KMS-11 (cell line): ENCODE measurements around the gene S100A5.

ENCODE experiments used
- H2AFZ ChIP-seq: fragments of 200-600 bp; sonication (generic); 2 replicates; pipeline ENCODE4 v1.6.1; 2016; ENCODE audit warnings: antibody characterized with exemption, mixed run types, low read depth
- H3K27ac ChIP-seq: fragments of 200-600 bp; sonication (generic); 2 replicates; pipeline ENCODE4 v1.6.1; 2016; ENCODE audit warnings: mild to moderate bottlenecking, mixed run types
- H3K27me3 ChIP-seq: fragments of 200-600 bp; sonication (generic); 2 replicates; pipeline ENCODE4 v1.6.1; 2017; ENCODE audit warnings: mild to moderate bottlenecking, low read depth, mixed run types, moderate library complexity; ENCODE audit not compliant: insufficient read depth
- H3K36me3 ChIP-seq: fragments of 200-600 bp; sonication (generic); 2 replicates; pipeline ENCODE4 v1.6.1; 2017; ENCODE audit warnings: mild to moderate bottlenecking, mixed run types; ENCODE audit not compliant: insufficient read depth
- H3K4me1 ChIP-seq: fragments of 200-600 bp; sonication (generic); 2 replicates; pipeline ENCODE4 v1.6.1; 2016; ENCODE audit warnings: mild to moderate bottlenecking, low read depth, mixed run types; ENCODE audit not compliant: poor library complexity, severe bottlenecking
- H3K4me2 ChIP-seq: fragments of 200-600 bp; sonication (generic); 2 replicates; pipeline ENCODE4 v1.7.0; 2016; ENCODE audit warnings: mild to moderate bottlenecking, mixed run types
- H3K4me3 ChIP-seq: fragments of 200-600 bp; sonication (generic); IDR thresholded peaks from 2 replicates; pipeline ENCODE4 v1.6.1; 2017; ENCODE audit warnings: low read depth, low read length, mixed read lengths; ENCODE audit not compliant: insufficient read depth
- H3K79me2 ChIP-seq: fragments of 200-600 bp; sonication (generic); 2 replicates; pipeline ENCODE4 v1.6.1; 2016; ENCODE audit warnings: low read depth, mixed run types; ENCODE audit not compliant: insufficient read depth
- H3K9ac ChIP-seq: fragments of 200-600 bp; sonication (generic); 2 replicates; pipeline ENCODE4 v1.6.1; 2016; ENCODE audit warnings: mild to moderate bottlenecking, mixed run types
- H4K20me1 ChIP-seq: fragments of 200-600 bp; sonication (generic); 2 replicates; pipeline ENCODE4 v1.6.1; 2016; ENCODE audit warnings: mild to moderate bottlenecking, mixed run types; ENCODE audit not compliant: insufficient read depth
- CTCF ChIP-seq: fragments of 200-600 bp; sonication (generic); conservative IDR thresholded peaks from 2 replicates; pipeline ENCODE4 v1.6.1; 2017; ENCODE audit warnings: low read depth, mild to moderate bottlenecking, antibody characterized with exemption, low read length, moderate library complexity, mixed read lengths

The S100A5 gene

DNA sequence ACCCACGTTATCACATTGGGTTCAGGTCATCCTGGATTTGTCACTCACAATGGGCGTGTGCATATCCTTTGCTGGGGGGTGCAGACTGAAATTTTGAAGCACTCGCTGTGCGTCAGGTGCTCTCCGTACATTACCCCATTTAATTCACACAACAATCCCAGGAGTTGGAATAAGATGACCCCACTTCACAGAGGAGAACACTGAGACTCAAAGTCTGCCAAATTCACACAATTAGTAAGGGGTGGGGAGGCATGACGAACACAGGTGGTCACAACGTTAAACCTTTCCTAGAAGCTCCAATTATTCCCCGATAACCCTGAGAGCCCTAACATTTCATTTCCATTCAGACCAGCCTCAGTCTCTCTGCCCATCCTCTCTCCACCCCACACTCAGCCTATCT lies 28.7 kb upstream of the S100A5 start:
- Histone ChIP-seq H3K4me1 (peaks cover 28% of the 10 kb centered on the region), H3K79me2 (no peaks in the 10 kb centered on the region), H3K4me3 (no peak overlapping the region), H4K20me1 (no peaks in the 10 kb centered on the region), H2AFZ (peak overlapping the region; percentile 98; the same call in 1 of the 2 replicates), H3K9ac (no peak overlapping the region), H3K27me3 (no peaks in the 10 kb centered on the region), H3K4me2 (no peak overlapping the region), H3K27ac (no peak overlapping the region), H3K36me3 (no peaks in the 10 kb centered on the region)
- no peak for TF ChIP-seq CTCF

DNA sequence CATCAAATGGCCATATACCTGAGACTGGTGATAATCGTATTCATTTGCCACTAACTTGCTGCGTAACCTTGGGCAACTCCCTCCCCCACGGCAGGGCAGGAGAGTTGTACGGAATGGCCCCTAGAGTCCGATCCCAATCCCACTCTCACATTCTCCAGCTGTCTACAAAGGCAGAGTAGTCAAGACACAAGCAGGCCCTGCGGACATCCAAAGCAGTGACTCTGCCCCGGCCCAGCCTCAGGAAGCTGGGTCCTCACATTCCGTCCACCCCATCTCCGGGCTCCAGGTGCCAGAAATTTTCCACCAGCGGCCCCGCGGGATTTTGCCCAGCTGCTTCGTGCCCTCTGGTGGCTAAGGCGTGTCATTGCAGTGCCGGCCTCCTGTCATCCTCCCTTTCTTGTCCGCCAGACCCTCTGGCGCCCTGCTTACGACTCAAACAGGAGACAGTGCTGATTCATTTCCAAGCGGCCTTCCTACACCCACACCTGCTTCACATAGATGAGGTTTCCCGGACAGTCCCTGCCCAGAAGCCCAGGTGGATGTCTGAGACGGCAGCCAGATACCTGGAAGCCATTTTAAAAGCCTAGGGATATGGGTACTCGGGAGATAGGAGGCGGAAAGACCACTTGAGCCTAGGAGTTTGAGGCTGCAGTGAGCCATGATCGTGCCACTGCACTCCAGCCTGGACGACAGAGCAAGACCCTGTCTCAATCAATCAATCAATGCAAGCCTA lies 27.8 kb upstream of the S100A5 start:
- Histone ChIP-seq H3K36me3 (no peaks in the 10 kb centered on the region), H3K9ac (peak overlapping the region; percentile 26; the same call in 1 of the 2 replicates), H2AFZ (peak overlapping the region; percentile 98), H4K20me1 (no peaks in the 10 kb centered on the region), H3K79me2 (no peaks in the 10 kb centered on the region), H3K4me2 (peak overlapping the region; percentile 59), H3K4me1 (peaks cover 28% of the 10 kb centered on the region), H3K27me3 (no peaks in the 10 kb centered on the region), H3K27ac (no peak overlapping the region), H3K4me3 (peak overlapping the region; percentile 97)
- TF ChIP-seq CTCF, result peak; percentile 100

- TF ChIP-seq CTCF, result no peak
- Histone ChIP-seq H3K4me1 (peaks cover 23% of the 10 kb centered on the region), H3K4me2 (peak overlapping the region; percentile 59), H3K27ac (no peak overlapping the region), H3K36me3 (no peaks in the 10 kb centered on the region), H3K79me2 (no peaks in the 10 kb centered on the region), H4K20me1 (no peaks in the 10 kb centered on the region), H2AFZ (peak overlapping the region; percentile 98), H3K27me3 (no peaks in the 10 kb centered on the region), H3K9ac (no peak overlapping the region), H3K4me3 (no peak overlapping the region)
These were observed 27.1 kb upstream of the S100A5 start for GRCh38 chr1:153567621-153568366.

DNA sequence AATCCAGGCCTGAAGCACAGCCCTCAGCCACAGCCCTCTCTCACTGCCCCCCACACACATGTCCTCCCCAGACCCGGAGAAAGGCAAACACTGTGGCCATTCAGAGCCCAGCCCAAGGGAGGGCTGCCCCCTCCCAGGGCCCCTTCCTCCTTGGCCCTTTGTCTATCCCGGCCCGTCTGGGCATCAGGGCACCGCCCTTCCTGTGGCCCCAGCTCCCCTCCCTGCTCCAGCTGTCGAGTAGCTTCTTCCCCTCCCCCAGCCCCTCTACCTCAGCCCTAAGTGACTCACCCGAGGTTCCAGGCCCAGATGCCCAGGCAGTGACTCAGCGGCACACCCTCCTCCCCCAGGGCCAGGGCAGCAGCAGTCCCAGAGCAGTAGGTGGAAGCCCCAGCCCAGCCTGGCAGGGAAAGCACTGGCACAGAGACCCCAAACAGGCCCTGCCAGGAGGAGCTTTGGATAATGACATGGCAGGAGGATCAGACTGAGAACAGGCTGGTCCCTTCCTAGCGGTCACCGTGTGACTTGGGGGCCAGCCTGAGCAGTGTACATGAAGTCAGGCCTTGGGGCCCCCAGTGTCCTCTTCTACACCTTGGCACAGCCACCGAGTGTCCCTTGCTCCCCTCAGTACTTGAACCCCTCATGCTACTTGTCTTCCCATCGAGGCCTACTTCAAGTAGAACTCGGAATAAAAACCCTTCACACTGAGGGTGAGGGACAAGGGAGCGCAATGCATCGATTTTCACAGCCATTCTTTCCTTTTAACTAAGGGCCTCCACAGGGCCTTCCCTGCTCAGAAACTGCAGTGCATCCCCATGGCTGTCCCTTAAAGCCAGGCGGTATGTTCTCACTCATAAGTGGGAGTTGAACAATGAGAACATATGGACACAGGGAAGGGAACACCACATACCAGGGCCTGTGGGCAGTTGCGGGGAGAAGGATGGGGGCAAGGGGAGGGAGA lies 26.0 kb upstream of the S100A5 start:
- H2AFZ ChIP-seq, result peak overlapping the region; percentile 77
- H3K4me3 ChIP-seq, result no peak overlapping the region
- H3K4me2 ChIP-seq, result peak overlapping the region; percentile 24
- TF ChIP-seq CTCF, result no peak
- H3K9ac ChIP-seq, result no peak overlapping the region
- H3K27ac ChIP-seq, result no peak overlapping the region
- peaks cover 20% of the 10 kb centered on the region for H3K4me1 ChIP-seq
- H4K20me1 ChIP-seq, result no peaks in the 10 kb centered on the region
- no peaks in the 10 kb centered on the region for H3K79me2 ChIP-seq
- no peaks in the 10 kb centered on the region for H3K36me3 ChIP-seq
- H3K27me3 ChIP-seq, result no peaks in the 10 kb centered on the region
